MM.1S (cell line): ENCODE data around the gene SNHG17.
A peak's percentile ranks its signal among the peaks of the same experiment; 100 is the strongest.

ENCODE experiments used
- DNase-seq: peaks from one replicate; pipeline ENCODE4 v3.0.0-alpha.2; 2015
- H2AFZ ChIP-seq: fragments of 300-600 bp; sonication (generic); 2 replicates; pipeline ENCODE4 v1.6.0; 2016; ENCODE audit warnings: antibody characterized with exemption, low read length
- H3F3A ChIP-seq: fragments of 300-600 bp; sonication (generic); 2 replicates; pipeline ENCODE4 v1.6.1; 2016; ENCODE audit warnings: mild to moderate bottlenecking, antibody characterized with exemption, low read length, moderate library complexity, mixed read lengths; ENCODE audit not compliant: insufficient read depth
- H3K27ac ChIP-seq: fragments of 300-600 bp; sonication (generic); 2 replicates; pipeline ENCODE4 v1.5.1; 2016; ENCODE audit warnings: mild to moderate bottlenecking, low read length
- H3K27me3 ChIP-seq: fragments of 300-600 bp; sonication (generic); replicated peaks from 2 replicates; pipeline ENCODE4 v1.6.0; 2016; ENCODE audit warnings: low read length; ENCODE audit not compliant: insufficient read depth
- H3K36me3 ChIP-seq: fragments of 300-600 bp; sonication (generic); replicated peaks from 2 replicates; pipeline ENCODE4 v1.6.1; 2016; ENCODE audit warnings: mild to moderate bottlenecking, low read length, mixed read lengths; ENCODE audit not compliant: insufficient read depth
- H3K4me1 ChIP-seq: fragments of 300-600 bp; sonication (generic); 2 replicates; pipeline ENCODE4 v1.6.1; 2016; ENCODE audit warnings: low read length, mixed read lengths
- H3K4me2 ChIP-seq: fragments of 300-600 bp; sonication (generic); 2 replicates; pipeline ENCODE4 v1.6.0; 2016; ENCODE audit warnings: low read depth, low read length
- H3K4me3 ChIP-seq: fragments of 300-600 bp; sonication (generic); 2 replicates; pipeline ENCODE4 v1.5.1; 2016; ENCODE audit warnings: low read length, mixed read lengths
- H3K79me2 ChIP-seq: fragments of 300-600 bp; sonication (generic); 2 replicates; pipeline ENCODE4 v1.6.1; 2016; ENCODE audit warnings: mixed run types, low read length, mixed read lengths
- H3K9ac ChIP-seq: fragments of 300-600 bp; sonication (generic); 2 replicates; pipeline ENCODE4 v1.6.1; 2016; ENCODE audit warnings: low read length, mixed read lengths
- H3K9me2 ChIP-seq: fragments of 300-600 bp; sonication (generic); replicated peaks from 2 replicates; pipeline ENCODE4 v1.6.1; 2016; ENCODE audit warnings: mild to moderate bottlenecking, low read length, mixed read lengths; ENCODE audit not compliant: insufficient read depth
- H3K9me3 ChIP-seq: fragments of 300-600 bp; sonication (generic); replicated peaks from 2 replicates; pipeline ENCODE4 v1.6.1; 2016; ENCODE audit warnings: mild to moderate bottlenecking, low read length, mixed read lengths; ENCODE audit not compliant: insufficient read depth
- H4K20me1 ChIP-seq: fragments of 300-600 bp; sonication (generic); 2 replicates; pipeline ENCODE4 v1.6.1; 2016; ENCODE audit warnings: mild to moderate bottlenecking, low read length, moderate library complexity, mixed read lengths; ENCODE audit not compliant: insufficient read depth
- CTCF ChIP-seq: fragments of 300-600 bp; sonication (generic); IDR thresholded peaks from 2 replicates; pipeline ENCODE4 v1.5.1; 2016; ENCODE audit warnings: antibody characterized with exemption, low read length, mixed read lengths
- EZH2 ChIP-seq: fragments of 300-600 bp; sonication (generic); optimal IDR thresholded peaks from 2 replicates; pipeline ENCODE3; 2017; ENCODE audit warnings: low read depth, mild to moderate bottlenecking, antibody characterized with exemption, low read length, mixed read lengths
- EZH2phosphoT487 ChIP-seq: fragments of 300-600 bp; sonication (generic); IDR thresholded peaks from 2 replicates; pipeline ENCODE4 v1.6.1; 2018; ENCODE audit warnings: antibody characterized with exemption, low read length

The SNHG17 gene

GRCh38 chr20:38453941-38454340, 18.8 kb upstream of the SNHG17 start:
- H3K27ac ChIP-seq = peak overlapping the region; percentile 53; the same call in 1 of the 2 replicates
- peak overlapping the region; percentile 15; the same call in 1 of the 2 replicates for H2AFZ ChIP-seq
- no peaks in the 10 kb centered on the region for H4K20me1 ChIP-seq
- H3K4me1 ChIP-seq = peaks cover 12% of the 10 kb centered on the region
- H3F3A ChIP-seq = peaks cover 19% of the 10 kb centered on the region
- peak overlapping the region; percentile 10; the same call in 1 of the 2 replicates for H3K4me2 ChIP-seq
- H3K4me3 ChIP-seq = no peak overlapping the region
- H3K27me3 ChIP-seq = no peaks in the 10 kb centered on the region
- H3K79me2 ChIP-seq = no peaks in the 10 kb centered on the region
- TF ChIP-seq EZH2phosphoT487 = no peak
- no peak for TF ChIP-seq CTCF
- no peak for TF ChIP-seq EZH2
- no peaks in the 10 kb centered on the region for H3K9me3 ChIP-seq
- no peaks in the 10 kb centered on the region for H3K36me3 ChIP-seq
- no peak overlapping the region for H3K9ac ChIP-seq
- no peaks in the 10 kb centered on the region for H3K9me2 ChIP-seq
- peak; percentile 82 for DNase-seq

GRCh38 chr20:38452880-38453624, 17.9 kb upstream of the SNHG17 start:
- no peak for DNase-seq
- peaks cover 12% of the 10 kb centered on the region for H3K4me1 ChIP-seq

GRCh38 chr20:38450412-38450975, 15.4 kb upstream of the SNHG17 start:
- Histone ChIP-seq H3K79me2 (peaks cover 14% of the 10 kb centered on the region), H3K27me3 (no peaks in the 10 kb centered on the region), H3F3A (peaks cover 19% of the 10 kb centered on the region), H3K27ac (no peak overlapping the region), H3K36me3 (no peaks in the 10 kb centered on the region), H3K4me2 (no peak overlapping the region), H2AFZ (no peak overlapping the region), H3K9me2 (no peaks in the 10 kb centered on the region), H4K20me1 (no peaks in the 10 kb centered on the region), H3K9me3 (no peaks in the 10 kb centered on the region), H3K9ac (no peak overlapping the region), H3K4me1 (peaks cover 24% of the 10 kb centered on the region), H3K4me3 (no peak overlapping the region)
- TF ChIP-seq EZH2 (no peak), EZH2phosphoT487 (no peak), CTCF (no peak)
- DNase-seq = no peak

More at GRCh38 chr20:38452880-38453624, 17.9 kb upstream of the SNHG17 start:
- H3K27ac ChIP-seq = peak overlapping the region; percentile 53; the same call in 1 of the 2 replicates
- H3K79me2 ChIP-seq = no peaks in the 10 kb centered on the region
- H3K9me2 ChIP-seq = no peaks in the 10 kb centered on the region
- H3K9ac ChIP-seq = no peak overlapping the region
- no peaks in the 10 kb centered on the region for H4K20me1 ChIP-seq
- peaks cover 19% of the 10 kb centered on the region for H3F3A ChIP-seq
- no peak overlapping the region for H3K4me2 ChIP-seq
- TF ChIP-seq EZH2phosphoT487 = no peak
- no peak for TF ChIP-seq EZH2
- no peak for TF ChIP-seq CTCF
- H3K27me3 ChIP-seq = no peaks in the 10 kb centered on the region
- H3K4me3 ChIP-seq = no peak overlapping the region
- H2AFZ ChIP-seq = no peak overlapping the region
- no peaks in the 10 kb centered on the region for H3K36me3 ChIP-seq
- no peaks in the 10 kb centered on the region for H3K9me3 ChIP-seq
